Kidney (tissue), 14 donors: ENCODE data around the gene TBC1D32. TPM values are rescaled to one million over a fixed set of nuclear protein-coding genes. Genes with fewer than 3 reads are reported as not detected.

Experiments
- DNase-seq, 5 donors: peaks; one replicate each; pipeline ENCODE4 v3.0.0-alpha.2; 2013 to 2020
- FAIRE-seq: peaks from 2 replicates; lab custom pipeline; 2012; peaks lifted over from hg19 to GRCh38; lab: Jason Lieb, UNC
- H3K27ac ChIP-seq, 2 donors: one replicate each; pipeline ENCODE4 v1.7.0; 2013; ENCODE audit warnings: low read depth in 2 of 2, low read length in 2 of 2, inconsistent platforms in 1 of 2
- H3K27me3 ChIP-seq: one replicate; pipeline ENCODE4 v1.7.1; 2013; ENCODE audit warnings: low read length, inconsistent platforms; ENCODE audit not compliant: control insufficient read depth, insufficient read depth
- H3K36me3 ChIP-seq, 3 donors: one replicate each; pipeline versions ENCODE4 v1.7.0 to v1.7.1; 2013; ENCODE audit warnings: low read length in 3 of 3, control low read depth in 1 of 3, inconsistent platforms in 1 of 3; ENCODE audit not compliant: insufficient read depth in 3 of 3, control insufficient read depth in 2 of 3
- H3K4me1 ChIP-seq, 3 donors: one replicate each; pipeline versions ENCODE4 v1.7.0 to v1.7.1; 2013; ENCODE audit warnings: low read length in 3 of 3, inconsistent platforms in 1 of 3, low read depth in 1 of 3; ENCODE audit not compliant: control insufficient read depth in 2 of 3, insufficient read depth in 2 of 3
- H3K4me3 ChIP-seq, 3 donors: one replicate each; pipeline versions ENCODE4 v1.7.0 to v1.8.1; 2013; ENCODE audit warnings: low read length in 3 of 3, control low read depth in 1 of 3, inconsistent platforms in 1 of 3
- H3K9ac ChIP-seq, 3 donors: one replicate each; pipeline versions ENCODE4 v1.7.0 to v1.7.1; 2013; ENCODE audit warnings: low read length in 3 of 3, control low read depth in 1 of 3, inconsistent platforms in 1 of 3
- H3K9me3 ChIP-seq, 3 donors: one replicate each; pipeline versions ENCODE4 v1.7.0 to v1.7.1; 2013; ENCODE audit warnings: low read length in 3 of 3, control low read depth in 1 of 3, inconsistent platforms in 1 of 3; ENCODE audit not compliant: control insufficient read depth in 2 of 3, insufficient read depth in 1 of 3
- CTCF ChIP-seq: IDR thresholded peaks from 3 replicates; pipeline ENCODE4 v1.5.1; 2012; ENCODE audit warnings: mild to moderate bottlenecking, moderate library complexity, borderline replicate concordance; ENCODE audit not compliant: insufficient read depth; ENCODE audit errors: extremely low read depth
- intact Hi-C: fragments of 100-400 bp; cut with DNase I; formaldehyde crosslinking; loops from one replicate; pipeline ENCODE4 v1.11.1; 2022
- polyA plus RNA-seq: library from polyadenylated mRNA; stranded (reverse); fragments of 350-450 nt; fragmentation: Illumina TruSeq; extraction: RNeasy Lipid Tissue Mini Kit (QIAGEN cat#74804); gene quantifications from one replicate; pipeline ENCODE4 v1.2.3, GENCODE V29; 2014; ENCODE audit warnings: low read depth, low replicate concordance; ENCODE audit not compliant: insufficient read depth
- total RNA-seq: library from RNA; stranded (reverse); fragmentation: NEBNext Ultra II Directional; extraction: Animal tissue kit (Norgen Biotek cat#: 25700); gene quantifications from one replicate; pipeline ENCODE4 v1.2.1, GENCODE V29; 2021
- donor health status: control.
- donor health status: control.
- donor health status: control.
- donor health status: control.
- donor health status: control.
- donor health status: DM: yes; HTN: yes; CAD: no.
- donor health status: Normal renal cell carcinoma (clear cell type).

Gene TBC1D32
- total and polyA plus RNA-seq, 2 donors from 2014 or later: 1.9 to 12.4 TPM

GRCh38 chr6:121356575-121356974 is 22.3 kb upstream of the TBC1D32 start:
- FAIRE-seq: no peak
- intact Hi-C loops: no loop called here
- no peaks in the 10 kb centered on the region for H3K9me3 ChIP-seq

GRCh38 chr6:121354764-121355163 is 20.5 kb upstream of the TBC1D32 start:
- H3K36me3 ChIP-seq: no peaks in the 10 kb centered on the region
- no peaks in the 10 kb centered on the region for H3K4me1 ChIP-seq
- H3K4me3 ChIP-seq: no peak overlapping the region
- H3K9me3 ChIP-seq: no peaks in the 10 kb centered on the region
- FAIRE-seq (no peak), DNase-seq (no peak)
- no peak for TF ChIP-seq CTCF
- H3K27me3 ChIP-seq: no peaks in the 10 kb centered on the region
- intact Hi-C loops: no loop called here
- no peak overlapping the region for H3K9ac ChIP-seq
- H3K27ac ChIP-seq: no peak overlapping the region

More at GRCh38 chr6:121356575-121356974, 22.3 kb upstream of the TBC1D32 start:
- Histone ChIP-seq H3K4me3 (no peak overlapping the region), H3K36me3 (no peaks in the 10 kb centered on the region), H3K27ac (no peak overlapping the region), H3K4me1 (no peaks in the 10 kb centered on the region), H3K9ac (no peak overlapping the region), H3K27me3 (no peaks in the 10 kb centered on the region)
- no peak for DNase-seq
- TF ChIP-seq CTCF: no peak

GRCh38 chr6:121352941-121353340 is 18.7 kb upstream of the TBC1D32 start:
- Histone ChIP-seq H3K9me3 (no peaks in the 10 kb centered on the region), H3K4me1 (no peaks in the 10 kb centered on the region), H3K27ac (no peak overlapping the region), H3K27me3 (no peaks in the 10 kb centered on the region), H3K4me3 (no peak overlapping the region), H3K36me3 (no peaks in the 10 kb centered on the region), H3K9ac (no peak overlapping the region)
- FAIRE-seq (no peak), DNase-seq (no peak)
- TF ChIP-seq CTCF: no peak
- intact Hi-C loops: no loop called here

- no peak overlapping the region for H3K4me3 ChIP-seq
- H3K36me3 ChIP-seq: no peaks in the 10 kb centered on the region
- no peaks in the 10 kb centered on the region for H3K27me3 ChIP-seq
- DNase-seq (no peak), FAIRE-seq (no peak)
- no peaks in the 10 kb centered on the region for H3K9me3 ChIP-seq
- intact Hi-C loops: no loop called here
- no peak overlapping the region for H3K9ac ChIP-seq
- no peak overlapping the region for H3K27ac ChIP-seq
- no peaks in the 10 kb centered on the region for H3K4me1 ChIP-seq
- no peak for TF ChIP-seq CTCF
These were observed 17.6 kb upstream of the TBC1D32 start for GRCh38 chr6:121351916-121352315.
